Activated CD8-positive, alpha-beta T cell treated with anti-CD3 and anti-CD28 coated beads, Interleukin-2, amount 10 ng/mL, durations not matched to agents 7 days and 5 days (primary cell): ENCODE results near the gene WBP1. TPM values are rescaled to one million over a fixed set of nuclear protein-coding genes. Genes with fewer than 3 reads are reported as not detected.

Experiments
- ATAC-seq: fragments of 150-1000 bp; cut with Tn5 transposase; one replicate; pipeline ENCODE4 v1.10.0; 2021; ENCODE audit warnings: moderate library complexity
- CTCF ChIA-PET: fragments of 350-600 bp; sonication (Branson Sonifier 250); formaldehyde crosslinking; loops from one replicate; lab custom pipeline; 2021; ENCODE audit warnings: antibody characterized with exemption; lab: Charles Lee
- POLR2A ChIA-PET: fragments of 350-600 bp; sonication (Branson Sonifier 250); formaldehyde crosslinking; loops from one replicate; lab custom pipeline; 2021; ENCODE audit warnings: antibody characterized with exemption; lab: Charles Lee
- DNase-seq: peaks from one replicate; pipeline ENCODE4 v3.0.0-alpha.2; 2020
- H3K27ac Mint-ChIP-seq: one replicate; pipeline ENCODE4 v1.8.0; 2021; ENCODE audit warnings: mild to moderate bottlenecking, mixed read lengths
- H3K27me3 Mint-ChIP-seq: one replicate; pipeline ENCODE4 v1.8.0; 2021; ENCODE audit warnings: low read depth, mixed read lengths
- H3K36me3 Mint-ChIP-seq: one replicate; pipeline ENCODE4 v1.8.0; 2021; ENCODE audit warnings: low read depth, mixed read lengths
- H3K4me1 Mint-ChIP-seq: one replicate; pipeline ENCODE4 v1.8.0; 2021; ENCODE audit warnings: low read depth, mixed read lengths
- H3K4me3 Mint-ChIP-seq: one replicate; pipeline ENCODE4 v1.8.0; 2021; ENCODE audit warnings: mild to moderate bottlenecking, mixed read lengths
- H3K9me3 Mint-ChIP-seq: one replicate; pipeline ENCODE4 v1.8.0; 2022; ENCODE audit warnings: mixed read lengths; ENCODE audit not compliant: insufficient read depth
- total RNA-seq, 2 experiments: library from RNA; stranded (reverse); gene quantifications; one replicate each; pipeline ENCODE4 v1.2.3, GENCODE V29; 2021

WBP1 gene
- total RNA-seq, 2 experiments from 2014 or later = 34.0 to 34.3 TPM

DNA sequence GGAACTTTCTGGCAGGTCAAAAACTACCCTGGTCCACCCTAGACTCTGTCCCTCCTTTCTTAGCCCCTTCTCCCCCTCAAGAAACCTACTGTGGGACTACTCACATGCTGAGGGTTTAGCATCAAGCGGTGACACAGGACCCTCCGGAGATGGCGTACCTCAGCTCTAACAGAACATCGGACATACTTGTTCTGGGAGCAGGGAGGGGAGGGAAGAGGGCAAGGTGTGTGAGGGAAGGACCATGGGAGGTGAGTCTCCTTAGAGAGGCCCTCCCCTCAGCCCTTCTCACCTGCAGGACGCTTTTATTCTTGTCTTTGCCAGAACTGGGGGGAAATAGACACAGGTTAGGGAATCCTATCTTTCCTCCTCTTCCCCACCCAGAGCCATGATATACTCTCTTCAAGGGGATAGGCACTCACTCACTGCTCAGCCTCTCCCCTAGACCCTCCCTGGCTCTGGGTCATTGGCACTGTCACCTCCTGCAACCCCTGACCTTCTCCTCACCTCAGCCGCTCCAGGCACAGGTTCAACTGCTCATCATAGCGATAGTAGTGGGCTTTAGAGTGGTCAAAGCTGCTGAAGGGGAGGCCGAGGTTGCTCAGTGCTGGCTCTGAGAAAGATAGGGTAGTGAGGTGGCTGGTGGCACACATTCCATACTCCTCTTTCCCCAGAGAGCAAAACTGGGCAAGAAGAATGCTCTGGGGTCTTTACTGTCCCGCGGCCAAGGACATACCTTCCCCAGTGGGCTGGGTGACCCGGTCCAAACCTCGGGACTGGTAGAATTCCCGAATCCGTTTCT lies 47.4 kb downstream of the WBP1 start:
- ChIA-PET POLR2A (interaction anchor here (1.1 to 3.3 kb wide), 3 partner anchors 10 to 24 kb away, joined by 3 to 17 read pairs (median 6); partner anchors contain the start of genes AUP1, HTRA2 and TLX2), CTCF (interaction anchor here (2.4 to 5.1 kb wide), 3 partner anchors 27 to 81 kb away, joined by 21 to 43 read pairs (median 23); no protein-coding TSS in a partner anchor)
- DNase-seq (no peak), ATAC-seq (no peak)
- no peaks in the 10 kb centered on the region for H3K9me3 Mint-ChIP-seq
- H3K36me3 Mint-ChIP-seq = peaks cover 43% of the 10 kb centered on the region
- no peak overlapping the region for H3K27ac Mint-ChIP-seq
- H3K4me3 Mint-ChIP-seq = no peak overlapping the region
- H3K4me1 Mint-ChIP-seq = peaks cover 63% of the 10 kb centered on the region
- peaks cover 35% of the 10 kb centered on the region for H3K27me3 Mint-ChIP-seq

DNA sequence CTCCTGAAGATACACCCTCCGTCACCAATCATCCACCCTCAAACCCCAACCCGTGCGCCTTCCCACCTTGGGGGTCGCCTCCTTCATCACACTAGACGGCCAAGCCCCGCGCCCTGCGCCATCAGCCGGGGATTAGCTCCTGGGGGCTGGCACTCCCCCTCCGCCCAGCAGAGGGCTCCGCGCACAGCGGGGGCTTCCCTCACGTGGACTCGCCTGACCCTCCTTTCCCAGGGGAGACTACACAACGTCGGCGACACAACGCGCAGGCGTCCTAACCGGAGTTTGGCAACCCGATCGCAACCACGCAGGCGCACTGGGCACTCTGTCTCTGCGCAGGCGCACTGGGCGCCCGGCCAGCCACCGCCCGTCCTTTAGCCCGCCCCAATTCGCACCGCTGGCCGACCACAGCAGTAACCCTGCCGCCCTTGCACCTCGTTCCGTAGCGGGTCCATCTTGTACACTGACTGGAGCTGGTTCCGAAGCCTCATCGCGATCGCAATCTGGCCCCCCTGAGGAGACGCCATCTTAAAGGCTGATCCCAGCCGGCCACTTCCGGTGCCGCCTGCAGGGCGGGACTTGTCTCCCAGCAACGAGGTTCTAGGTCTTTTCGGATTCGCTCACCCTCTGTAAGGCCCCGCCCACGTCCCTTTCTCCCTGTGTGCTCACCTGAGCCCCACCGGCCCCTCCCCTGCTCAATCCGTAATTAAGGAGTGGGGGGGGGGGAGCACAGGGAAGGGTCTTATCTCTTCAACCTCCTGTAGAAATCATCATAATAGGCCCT lies 49.1 kb downstream of the WBP1 start, which contains the start of gene PCGF1:
PCGF1 (minus strand) TSS at position 551 of the 781 bp plus-strand sequence; CDS start at position 524, 27 bp downstream.
- H3K4me1 Mint-ChIP-seq = peaks cover 55% of the 10 kb centered on the region
- ATAC-seq (peak; percentile 90), DNase-seq (peak; percentile 99)
- peaks cover 35% of the 10 kb centered on the region for H3K27me3 Mint-ChIP-seq
- peak within 1 kb of the TSS; percentile 100 for H3K4me3 Mint-ChIP-seq
- peaks cover 41% of the 10 kb centered on the region for H3K36me3 Mint-ChIP-seq
- H3K27ac Mint-ChIP-seq = peak within 1 kb of the TSS; percentile 100
- ChIA-PET POLR2A (interaction anchor here (0.9 to 3.3 kb wide), 7 partner anchors 8 to 82 kb away, joined by 3 to 17 read pairs (median 4); partner anchors contain the start of genes AUP1, HTRA2, TLX2 and WBP1), CTCF (interaction anchor here (0.7 to 5.1 kb wide), 11 partner anchors 9 to 80 kb away, joined by 3 to 43 read pairs (median 4); partner anchors contain the start of genes AUP1 and HTRA2)
- no peaks in the 10 kb centered on the region for H3K9me3 Mint-ChIP-seq

- Mint-ChIP-seq H3K27ac (peak overlapping the region; percentile 100), H3K36me3 (peaks cover 38% of the 10 kb centered on the region), H3K27me3 (peaks cover 36% of the 10 kb centered on the region), H3K4me3 (peak overlapping the region; percentile 100), H3K9me3 (no peaks in the 10 kb centered on the region), H3K4me1 (peaks cover 52% of the 10 kb centered on the region)
- ATAC-seq = no peak
- POLR2A ChIA-PET = interaction anchor here (1.1 to 3.3 kb wide), 4 partner anchors 18 to 77 kb away, joined by 3 to 17 read pairs (median 4); partner anchors contain the start of genes AUP1, DQX1 and HTRA2
- DNase-seq = no peak
- CTCF ChIA-PET = interaction anchor here (0.8 to 5.1 kb wide), 9 partner anchors 9 to 79 kb away, joined by 3 to 43 read pairs (median 5); partner anchors contain the start of genes AUP1 and HTRA2
Observed at GRCh38 chr2:74507926-74508520, 49.8 kb downstream of the WBP1 start.

- ATAC-seq = no peak
- DNase-seq = no peak
- H3K36me3 Mint-ChIP-seq = peaks cover 23% of the 10 kb centered on the region
- no peak overlapping the region for H3K4me3 Mint-ChIP-seq
- ChIA-PET CTCF (interaction anchor here (1.2 to 5.1 kb wide), 5 partner anchors 12 to 77 kb away, joined by 4 to 43 read pairs (median 4); partner anchors contain the start of genes AUP1, CCDC142, HTRA2 and TTC31), POLR2A (interaction anchor here (1.2 to 1.5 kb wide), 4 partner anchors 9 to 29 kb away, joined by 3 to 6 read pairs (median 4); partner anchors contain the start of genes AUP1, HTRA2 and LBX2)
- peaks cover 43% of the 10 kb centered on the region for H3K4me1 Mint-ChIP-seq
- no peak overlapping the region for H3K27ac Mint-ChIP-seq
- peaks cover 48% of the 10 kb centered on the region for H3K27me3 Mint-ChIP-seq
- H3K9me3 Mint-ChIP-seq = no peaks in the 10 kb centered on the region
Observed at GRCh38 chr2:74510272-74510671, 52.0 kb downstream of the WBP1 start.

Other genes starting within 250 kb of the WBP1 start
- 1 to 10 TPM; 1.6 to 2.8 TPM for gene SLC4A5, start 115.0 kb upstream of the WBP1 start, total RNA-seq
- gene DCTN1, start 78.1 kb upstream of the WBP1 start, total RNA-seq = 100 to 1,000 TPM; 112 to 115 TPM
- 1 to 10 TPM; 1.5 TPM for gene C2orf81, start 36.8 kb upstream of the WBP1 start, total RNA-seq
- gene WDR54, start 36.7 kb upstream of the WBP1 start, total RNA-seq = 10 to 100 TPM; 93.7 to 96.9 TPM
- gene RTKN, start 16.5 kb upstream of the WBP1 start, total RNA-seq = under 1 TPM; 0.37 to 0.57 TPM
- gene INO80B, start 3.4 kb upstream of the WBP1 start, total RNA-seq = 10 to 100 TPM; 25.7 to 29.1 TPM
- gene MOGS, start 6.9 kb downstream of the WBP1 start, total RNA-seq = 10 to 100 TPM; 52.4 to 56.3 TPM
- gene MRPL53, start 14.2 kb downstream of the WBP1 start, total RNA-seq = 10 to 100 TPM; 95.7 to 96.2 TPM
- 10 to 100 TPM; 22.5 to 26.7 TPM for gene CCDC142, start 24.6 kb downstream of the WBP1 start, total RNA-seq
- gene TTC31, start 24.6 kb downstream of the WBP1 start, total RNA-seq = 10 to 100 TPM; 38.3 to 40.0 TPM
- gene LBX2, start 41.2 kb downstream of the WBP1 start, total RNA-seq = under 1 TPM; 0.32 to 0.68 TPM
- gene PCGF1, start 49.3 kb downstream of the WBP1 start, total RNA-seq = 10 to 100 TPM; 20.3 to 28.5 TPM
- under 1 TPM; 0.34 to 0.44 TPM for gene TLX2, start 56.0 kb downstream of the WBP1 start, total RNA-seq
- under 1 TPM; 0.18 TPM for gene DQX1, start 67.8 kb downstream of the WBP1 start, total RNA-seq
- 100 to 1,000 TPM; 119 to 123 TPM for gene AUP1, start 71.3 kb downstream of the WBP1 start, total RNA-seq
- 10 to 100 TPM; 48.0 to 49.4 TPM for gene HTRA2, start 71.5 kb downstream of the WBP1 start, total RNA-seq
- gene LOXL3, start 95.5 kb downstream of the WBP1 start, total RNA-seq = under 1 TPM; 0.21 to 0.23 TPM
- 10 to 100 TPM; 32.4 to 35.9 TPM for gene DOK1, start 96.3 kb downstream of the WBP1 start, total RNA-seq
- not detected for gene M1AP, start 189.9 kb downstream of the WBP1 start, total RNA-seq
- gene SEMA4F, start 195.8 kb downstream of the WBP1 start, total RNA-seq = 1 to 10 TPM; 5.8 to 6.4 TPM